HG03442 (cell line): Measurements from ENCODE around the gene GNG11.

Experiments
- ATAC-seq: cut with Tn5 transposase; IDR thresholded peaks from one replicate; pipeline ENCODE4 v1.9.1; 2021; ENCODE audit warnings: mild to moderate bottlenecking, moderate library complexity; ENCODE audit not compliant: unreplicated experiment

The GNG11 gene

GRCh38 chr7:93945756-93946535 lies 24.4 kb downstream of the GNG11 start:
- ATAC-seq = no peak

GRCh38 chr7:93948106-93948505 lies 26.6 kb downstream of the GNG11 start:
- no peak for ATAC-seq

DNA sequence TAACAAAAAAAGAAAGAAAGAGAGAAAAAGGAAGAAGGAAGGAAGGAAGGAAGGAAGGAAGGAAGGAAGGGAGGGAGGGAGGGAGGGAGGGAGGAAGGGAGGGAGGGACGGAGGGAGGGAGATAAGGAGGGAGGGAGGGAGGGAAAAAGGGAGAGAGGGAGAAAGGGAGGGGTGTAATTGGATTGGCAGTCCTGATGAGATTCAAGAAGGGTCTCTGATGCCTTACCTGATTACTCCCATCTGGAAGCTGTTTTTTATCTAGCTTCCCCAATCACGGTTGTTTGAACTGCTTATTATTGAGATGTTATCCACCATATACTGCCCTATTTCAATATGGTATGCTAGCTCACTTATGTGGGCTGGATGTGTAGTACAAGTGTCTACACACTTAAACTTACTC lies 27.3 kb downstream of the GNG11 start:
- no peak for ATAC-seq

- no peak for ATAC-seq
Observed at GRCh38 chr7:93949423-93949822, 27.9 kb downstream of the GNG11 start.

DNA sequence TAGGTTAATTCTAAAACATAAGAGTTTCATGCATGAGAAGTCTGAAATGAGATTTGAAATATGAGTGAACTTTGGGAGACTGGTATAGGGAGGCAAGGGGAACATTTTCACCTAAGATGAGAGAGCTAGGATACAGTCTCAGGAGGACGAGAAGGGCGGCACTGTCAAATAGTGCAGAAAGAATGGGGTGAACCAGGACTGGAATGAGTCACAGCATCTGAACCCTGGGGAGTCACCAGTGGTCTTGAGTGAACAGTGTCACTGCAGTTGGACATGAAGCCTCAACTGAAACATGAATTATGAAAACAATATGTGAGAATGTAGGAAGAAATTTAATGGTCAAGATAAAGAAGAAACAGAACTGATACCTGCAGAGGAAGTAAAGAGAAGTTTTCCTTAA lies 33.8 kb downstream of the GNG11 start:
- ATAC-seq = peak; percentile 94

DNA sequence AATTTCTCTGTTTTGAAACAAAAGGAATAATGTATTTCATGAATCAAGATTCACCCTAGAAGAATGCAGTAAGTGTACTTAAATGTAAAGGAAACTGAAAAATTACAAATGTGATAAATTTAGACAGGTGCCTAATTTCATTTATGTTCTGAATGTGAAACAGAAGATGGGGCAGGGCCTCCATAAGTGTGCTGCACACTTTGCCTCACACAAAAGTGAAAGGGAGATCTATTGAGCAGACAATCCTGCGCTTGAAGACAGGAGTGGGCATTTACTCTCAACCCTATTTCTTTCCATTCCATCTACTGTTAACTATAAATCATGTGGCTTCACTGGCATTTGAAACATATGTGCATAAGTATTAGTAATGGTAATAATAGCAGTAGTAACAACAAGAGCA lies 36.2 kb downstream of the GNG11 start:
- ATAC-seq = peak; percentile 40

- no peak for ATAC-seq
Observed at GRCh38 chr7:93958216-93958615, 36.7 kb downstream of the GNG11 start.

- no peak for ATAC-seq
Observed at GRCh38 chr7:93958651-93959050, 37.1 kb downstream of the GNG11 start.

DNA sequence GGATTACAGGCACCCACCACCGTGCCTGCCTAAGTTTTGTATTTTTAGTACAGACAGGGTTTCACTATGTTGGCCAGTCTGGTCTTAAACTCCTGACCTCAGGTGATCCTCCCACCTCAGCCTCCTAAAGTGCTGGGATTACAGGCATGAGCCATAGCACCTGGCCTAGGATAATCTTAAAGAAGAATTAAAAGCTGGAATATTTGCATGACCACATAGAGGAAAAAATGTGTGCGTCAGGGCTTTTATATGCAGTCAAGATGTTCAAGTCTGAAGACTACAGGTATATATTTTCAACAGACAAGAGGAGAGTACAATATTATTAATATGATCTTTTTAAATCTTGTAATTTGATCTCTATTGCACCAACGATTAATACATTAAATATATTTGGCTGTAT lies 39.5 kb downstream of the GNG11 start:
- no peak for ATAC-seq

- no peak for ATAC-seq
Observed at GRCh38 chr7:93964262-93964661, 42.7 kb downstream of the GNG11 start.

- ATAC-seq = no peak
Observed at GRCh38 chr7:93964813-93965212, 43.3 kb downstream of the GNG11 start.

GRCh38 chr7:93968911-93969620 lies 47.5 kb downstream of the GNG11 start:
- ATAC-seq = no peak

DNA sequence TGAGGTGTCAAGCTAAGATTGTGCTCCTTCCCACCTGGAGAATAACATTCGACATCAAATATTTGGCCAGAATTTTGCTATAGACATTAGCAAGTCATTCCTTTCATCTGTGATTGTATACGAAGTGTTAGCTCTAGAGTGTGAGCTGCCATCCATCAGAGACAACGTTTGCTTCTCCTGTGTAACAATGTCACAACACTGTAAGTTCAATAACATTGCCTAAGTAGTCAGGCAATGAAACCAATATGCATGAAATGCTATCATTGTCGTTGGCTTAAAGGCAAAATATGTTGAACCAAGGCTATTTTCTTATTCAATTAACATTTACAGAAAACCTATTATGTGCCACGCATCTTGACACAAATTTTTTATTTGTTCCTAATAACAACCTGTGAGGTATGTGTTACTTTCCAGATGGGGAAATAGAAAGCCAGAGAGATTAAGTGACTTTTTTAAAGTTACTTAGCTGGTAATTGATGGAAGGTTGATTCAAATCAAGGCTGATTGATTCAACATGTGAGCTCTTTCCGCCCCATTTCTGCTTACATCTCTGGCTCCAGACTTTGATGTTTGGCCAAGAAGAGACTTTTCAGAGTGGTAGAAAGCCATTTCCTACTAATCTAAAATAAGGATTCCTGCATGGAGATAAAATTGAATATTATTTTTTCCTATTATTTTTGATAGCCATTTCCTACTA lies 50.6 kb downstream of the GNG11 start:
- no peak for ATAC-seq

GRCh38 chr7:93973134-93973533 lies 51.6 kb downstream of the GNG11 start:
- no peak for ATAC-seq

GRCh38 chr7:93977211-93977950 lies 55.8 kb downstream of the GNG11 start:
- no peak for ATAC-seq
